Thyroid gland (tissue), 4 donors: ENCODE data around the gene MICU1. TPM values are rescaled to one million over a fixed set of nuclear protein-coding genes. Genes with fewer than 3 reads are reported as not detected.
A peak's percentile ranks its signal among the peaks of the same experiment; 100 is the strongest.

Experiments
- DNase-seq, 2 donors: peaks; one replicate each; pipeline ENCODE4 v3.0.0-alpha.2; 2019
- H3K27ac ChIP-seq, 3 donors: fragments of 200-600 bp; sonication (generic); 1 replicate in 2 of 3; 2 replicates in 1 of 3; pipeline ENCODE4 v1.5.1; 2016 to 2019; ENCODE audit warnings: mild to moderate bottlenecking in 1 of 3, moderate library complexity in 1 of 3
- H3K27me3 ChIP-seq: fragments of 200-600 bp; sonication (generic); one replicate; pipeline ENCODE4 v1.5.1; 2019
- H3K36me3 ChIP-seq, 2 donors: fragments of 200-600 bp; sonication (generic); one replicate each; pipeline ENCODE4 v1.5.1; 2016 to 2019
- H3K4me1 ChIP-seq, 2 donors: fragments of 200-600 bp; sonication (generic); one replicate each; pipeline ENCODE4 v1.5.1; 2017 to 2019
- H3K4me3 ChIP-seq, 3 donors: fragments of 200-600 bp; sonication (generic); replicated peaks in 1 of 3; 1 replicate in 2 of 3; 2 replicates in 1 of 3; pipeline ENCODE4 v1.5.1; 2016; ENCODE audit warnings: mild to moderate bottlenecking in 1 of 3
- H3K9me3 ChIP-seq: fragments of 200-600 bp; sonication (generic); one replicate; pipeline ENCODE4 v1.5.1; 2017
- POLR2A ChIP-seq, 2 donors: fragments of 450-650 bp; IDR thresholded peaks; one replicate each; pipeline ENCODE4 v1.6.1; 2017; ENCODE audit warnings: antibody characterized with exemption in 2 of 2, mild to moderate bottlenecking in 2 of 2, moderate library complexity in 1 of 2
- WGBS, 2 donors: methylation state at CpG; one replicate each; pipeline ENCODE4 v1.1.5; 2017; 5-methylcytosine and 5-hydroxymethylcytosine counted together
- intact Hi-C: fragments of 100-400 bp; cut with DNase I; formaldehyde crosslinking; loops from one replicate; pipeline ENCODE4 v1.15.1; 2023
- total RNA-seq, 4 donors: library from RNA; depleted of rRNA; stranded (reverse); fragments of >200 nt; gene quantifications; one replicate each; pipeline ENCODE4 v1.2.3, GENCODE V29; 2016
- TF ChIP-seq, protein P1 (sequence below), 6 experiments: fragments of 200-600 bp in 3 of 6; fragments of 450-650 bp in 3 of 6; sonication (generic) in 3 of 6; IDR thresholded peaks; one replicate each; pipeline ENCODE4 v1.5.1; 2016 to 2019; ENCODE audit warnings: antibody characterized with exemption in 6 of 6, mild to moderate bottlenecking in 2 of 6, inconsistent platforms in 1 of 6, moderate library complexity in 1 of 6

The MICU1 gene
- total RNA-seq, 4 donors from 2014 or later, result 26.5 to 33.9 (median 31.5) TPM

DNA sequence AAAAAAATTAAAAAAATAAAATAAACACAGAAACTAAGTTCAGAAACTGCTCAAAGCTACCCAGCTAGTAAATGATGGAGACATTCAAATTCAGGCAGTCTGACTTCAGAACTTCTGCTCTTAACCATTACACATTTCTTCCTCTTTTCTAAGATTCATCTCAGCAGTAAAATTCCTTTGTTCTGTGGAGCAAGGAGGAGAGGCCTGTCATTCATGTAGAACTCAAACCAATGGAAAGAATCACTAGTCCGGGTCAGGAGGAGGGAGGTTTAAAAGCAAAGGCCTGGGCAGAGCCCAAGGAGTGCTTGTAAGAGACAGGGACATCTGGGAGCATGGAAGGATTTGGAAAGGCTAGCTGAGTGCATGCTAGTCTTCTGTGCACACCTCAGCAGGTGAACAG is 233.3 kb downstream of the MICU1 start:
- Histone ChIP-seq H3K27ac (no peak overlapping the region), H3K27me3 (no peaks in the 10 kb centered on the region), H3K36me3 (no peaks in the 10 kb centered on the region), H3K4me1 (peaks cover 0 to 6% of the 10 kb centered on the region in 2 donors), H3K4me3 (no peak overlapping the region), H3K9me3 (no peaks in the 10 kb centered on the region)
- intact Hi-C loops, result no loop called here
- DNase-seq, result peak; percentile 37 to 48
- 30 to 50% methylated on average over 1 of the region's 1 CpG for WGBS, 2 donors
- TF ChIP-seq, protein P1, sequence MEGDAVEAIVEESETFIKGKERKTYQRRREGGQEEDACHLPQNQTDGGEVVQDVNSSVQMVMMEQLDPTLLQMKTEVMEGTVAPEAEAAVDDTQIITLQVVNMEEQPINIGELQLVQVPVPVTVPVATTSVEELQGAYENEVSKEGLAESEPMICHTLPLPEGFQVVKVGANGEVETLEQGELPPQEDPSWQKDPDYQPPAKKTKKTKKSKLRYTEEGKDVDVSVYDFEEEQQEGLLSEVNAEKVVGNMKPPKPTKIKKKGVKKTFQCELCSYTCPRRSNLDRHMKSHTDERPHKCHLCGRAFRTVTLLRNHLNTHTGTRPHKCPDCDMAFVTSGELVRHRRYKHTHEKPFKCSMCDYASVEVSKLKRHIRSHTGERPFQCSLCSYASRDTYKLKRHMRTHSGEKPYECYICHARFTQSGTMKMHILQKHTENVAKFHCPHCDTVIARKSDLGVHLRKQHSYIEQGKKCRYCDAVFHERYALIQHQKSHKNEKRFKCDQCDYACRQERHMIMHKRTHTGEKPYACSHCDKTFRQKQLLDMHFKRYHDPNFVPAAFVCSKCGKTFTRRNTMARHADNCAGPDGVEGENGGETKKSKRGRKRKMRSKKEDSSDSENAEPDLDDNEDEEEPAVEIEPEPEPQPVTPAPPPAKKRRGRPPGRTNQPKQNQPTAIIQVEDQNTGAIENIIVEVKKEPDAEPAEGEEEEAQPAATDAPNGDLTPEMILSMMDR (IDR thresholded peaks at IDR 0.05), result no peak

DNA sequence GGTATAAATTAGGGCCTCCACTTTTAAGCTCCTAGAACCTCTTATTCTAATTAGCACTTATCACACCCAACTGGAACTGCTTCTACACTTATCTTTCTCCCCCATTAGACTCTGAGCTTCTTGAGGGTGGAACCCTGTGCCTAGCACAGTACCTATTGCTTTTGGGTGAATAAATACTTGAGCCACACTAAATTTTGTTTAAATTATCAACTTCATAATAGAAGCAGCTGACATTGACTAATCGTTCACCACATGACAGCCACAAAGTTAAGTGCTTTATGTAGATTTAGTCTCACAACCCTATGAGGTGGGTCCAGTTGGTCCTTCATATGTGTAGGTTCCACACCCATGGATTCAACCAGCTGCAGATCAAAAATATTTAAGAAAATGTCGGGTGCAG is 235.1 kb downstream of the MICU1 start:
- H3K36me3 ChIP-seq, result no peaks in the 10 kb centered on the region
- H3K4me3 ChIP-seq, result no peak overlapping the region
- H3K9me3 ChIP-seq, result no peaks in the 10 kb centered on the region
- 92 to 94% methylated on average over 2 of the region's 2 CpGs for WGBS, 2 donors
- no peak overlapping the region for H3K27ac ChIP-seq
- TF ChIP-seq POLR2A (IDR thresholded peaks at IDR 0.05), result no peak
- TF ChIP-seq, protein P1 (IDR thresholded peaks at IDR 0.05), result no peak
- peaks cover 0 to 6% of the 10 kb centered on the region in 2 donors for H3K4me1 ChIP-seq
- no peak for DNase-seq
- intact Hi-C loops, result no loop called here
- H3K27me3 ChIP-seq, result no peaks in the 10 kb centered on the region

DNA sequence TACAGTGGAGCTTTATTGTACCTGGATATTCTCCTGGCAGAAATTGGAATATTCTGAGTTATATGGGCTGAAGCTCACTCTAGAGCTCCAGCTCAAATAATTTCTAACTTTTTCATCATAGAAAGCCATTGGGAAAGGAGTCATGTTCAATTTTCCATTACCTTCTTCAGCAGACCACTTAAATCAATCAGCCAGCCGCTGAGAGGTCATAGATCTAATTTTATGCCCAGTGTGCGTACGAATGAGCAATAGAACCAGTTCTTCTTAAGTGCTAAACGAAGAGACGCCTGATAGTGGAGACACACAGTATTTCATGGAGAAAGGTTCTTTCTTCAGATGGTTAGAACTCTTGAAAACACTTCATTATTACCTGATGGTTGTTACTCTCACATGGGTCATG is 236.2 kb downstream of the MICU1 start:
- Histone ChIP-seq H3K27ac (no peak overlapping the region), H3K36me3 (no peaks in the 10 kb centered on the region), H3K4me3 (no peak overlapping the region), H3K9me3 (no peaks in the 10 kb centered on the region), H3K27me3 (no peaks in the 10 kb centered on the region), H3K4me1 (peaks cover 0 to 6% of the 10 kb centered on the region in 2 donors)
- intact Hi-C loops, result no loop called here
- TF ChIP-seq POLR2A (IDR thresholded peaks at IDR 0.05), result no peak
- TF ChIP-seq, protein P1 (IDR thresholded peaks at IDR 0.05), result no peak
- DNase-seq, result no peak
- WGBS, 2 donors, result 90 to 91% methylated on average over 5 of the region's 5 CpGs

DNA sequence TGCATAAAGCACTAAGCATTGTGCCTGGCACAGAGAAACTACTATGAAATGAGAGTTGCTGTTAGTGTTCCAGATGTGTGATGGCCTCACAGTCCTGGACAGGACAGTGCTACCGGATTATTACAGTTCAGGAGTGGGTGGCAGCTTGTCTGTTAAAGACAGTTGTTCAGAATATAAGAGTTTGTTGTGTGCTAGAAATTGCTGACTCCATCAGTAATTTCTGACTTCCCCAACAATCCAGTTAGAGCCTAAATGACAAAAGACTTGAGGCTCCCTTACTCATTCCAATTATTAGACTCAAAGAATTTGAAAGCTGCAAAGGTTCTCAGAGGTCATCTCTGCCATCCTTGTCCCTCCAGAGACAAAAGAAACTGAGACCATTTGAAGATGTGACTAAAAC is 236.9 kb downstream of the MICU1 start:
- Histone ChIP-seq H3K27ac (no peak overlapping the region), H3K36me3 (no peaks in the 10 kb centered on the region), H3K27me3 (no peaks in the 10 kb centered on the region), H3K4me1 (peaks cover 0 to 6% of the 10 kb centered on the region in 2 donors), H3K4me3 (no peak overlapping the region), H3K9me3 (no peaks in the 10 kb centered on the region)
- DNase-seq, result no peak
- WGBS, 2 donors, result 87 to 95% methylated on average over 1 of the region's 1 CpG
- TF ChIP-seq, protein P1 (IDR thresholded peaks at IDR 0.05), result no peak
- no peak for TF ChIP-seq POLR2A (IDR thresholded peaks at IDR 0.05)
- intact Hi-C loops, result no loop called here

DNA sequence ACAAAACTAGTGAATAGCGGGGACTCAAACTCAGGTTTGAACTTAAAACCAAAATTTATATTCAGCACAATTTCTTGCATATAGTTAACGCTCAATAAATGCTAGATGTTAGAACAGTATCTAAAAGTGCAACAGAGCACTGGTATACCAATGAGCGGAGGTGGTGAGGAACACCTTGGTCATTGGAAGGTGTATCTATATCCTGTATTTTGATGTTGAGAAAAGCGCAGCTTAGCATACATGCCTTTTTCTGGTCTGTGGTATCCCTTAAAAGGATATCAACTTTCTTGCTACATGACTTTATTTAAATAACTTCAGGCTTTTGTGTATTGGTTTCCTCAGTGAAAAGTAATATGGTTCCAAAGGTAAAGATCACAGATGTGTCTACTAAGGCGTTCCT is 237.8 kb downstream of the MICU1 start:
- Histone ChIP-seq H3K9me3 (no peaks in the 10 kb centered on the region), H3K36me3 (no peaks in the 10 kb centered on the region), H3K4me3 (no peak overlapping the region), H3K4me1 (peaks cover 0 to 6% of the 10 kb centered on the region in 2 donors), H3K27ac (no peak overlapping the region), H3K27me3 (no peaks in the 10 kb centered on the region)
- TF ChIP-seq, protein P1 (IDR thresholded peaks at IDR 0.05), result no peak
- TF ChIP-seq POLR2A (IDR thresholded peaks at IDR 0.05), result no peak
- 95% methylated on average over 5 of the region's 5 CpGs for whole genome bisulfite sequencing, 2 donors
- no peak for DNase-seq
- intact Hi-C loops, result no loop called here
